Fibroblast of peridontal ligament (primary cell): Measurements from ENCODE around the gene B9D2.
"Not testable (repeated sequence)": the region's sequence is repeated elsewhere in the genome, so short reads cannot be mapped to it uniquely, and the experiment has no call there.

Experiments
- DNase-seq: peaks from one replicate; pipeline ENCODE4 v3.0.0-alpha.2; 2010; ENCODE audit errors: extremely low read depth

B9D2 gene

GRCh38 chr19:41363753-41364523 lies at the start of gene B9D2:
B9D2 (minus strand) TSS chr19:41364149; CDS start chr19:41363519, 630 bp downstream.
- peak; percentile 99 for DNase-seq

- no peak for DNase-seq
Measured at GRCh38 chr19:41412953-41413352, 49.0 kb upstream of the B9D2 start.

GRCh38 chr19:41411968-41412265 lies 48.0 kb upstream of the B9D2 start:
- DNase-seq, result no peak

- DNase-seq, result no peak
Measured at GRCh38 chr19:41411100-41411967, 47.4 kb upstream of the B9D2 start.

- no peak for DNase-seq
Measured at GRCh38 chr19:41410336-41411054, 46.5 kb upstream of the B9D2 start.

- peak; percentile 9 for DNase-seq
Measured at GRCh38 chr19:41409288-41409687, 45.3 kb upstream of the B9D2 start.

- DNase-seq, result not testable (repeated sequence)
Measured at GRCh38 chr19:41408846-41409245, 44.9 kb upstream of the B9D2 start.

- DNase-seq, result no peak
Measured at GRCh38 chr19:41408256-41408655, 44.3 kb upstream of the B9D2 start.

- DNase-seq, result no peak
Measured at GRCh38 chr19:41407271-41407670, 43.3 kb upstream of the B9D2 start.

- DNase-seq, result no peak
Measured at GRCh38 chr19:41405776-41406175, 41.8 kb upstream of the B9D2 start.

GRCh38 chr19:41403181-41403970 lies 39.4 kb upstream of the B9D2 start:
- DNase-seq, result no peak

GRCh38 chr19:41402010-41402409 lies 38.1 kb upstream of the B9D2 start:
- no peak for DNase-seq

GRCh38 chr19:41401483-41401882 lies 37.5 kb upstream of the B9D2 start:
- DNase-seq, result no peak

GRCh38 chr19:41399525-41399924 lies 35.6 kb upstream of the B9D2 start:
- DNase-seq, result no peak

- no peak for DNase-seq
Measured at GRCh38 chr19:41399091-41399490, 35.1 kb upstream of the B9D2 start.

GRCh38 chr19:41398598-41398997 lies 34.6 kb upstream of the B9D2 start:
- no peak for DNase-seq

- DNase-seq, result no peak
Measured at GRCh38 chr19:41398050-41398418, 34.1 kb upstream of the B9D2 start.

GRCh38 chr19:41397086-41398049 lies 33.4 kb upstream of the B9D2 start, which contains the start of the genes BCKDHA and EXOSC5:
BCKDHA (plus strand) TSS chr19:41397818; CDS start chr19:41397828, 10 bp downstream.
EXOSC5 (minus strand) TSS chr19:41397359; CDS start chr19:41397328, 31 bp downstream.
- DNase-seq, result peak; percentile 100

- DNase-seq, result no peak
Measured at GRCh38 chr19:41395355-41395754, 31.4 kb upstream of the B9D2 start.

GRCh38 chr19:41392775-41393174 lies 28.8 kb upstream of the B9D2 start:
- DNase-seq, result no peak
